ENCODE results near the gene ZNF91. TPM values are rescaled to one million over a fixed set of nuclear protein-coding genes. Genes with fewer than 3 reads are reported as not detected.
"Not testable (repeated sequence)": the region's sequence is repeated elsewhere in the genome, so short reads cannot be mapped to it uniquely, and the experiment has no call there.

Gene ZNF91
- total RNA-seq, 1 donor from 2014 or later = 38.5 TPM

DNA sequence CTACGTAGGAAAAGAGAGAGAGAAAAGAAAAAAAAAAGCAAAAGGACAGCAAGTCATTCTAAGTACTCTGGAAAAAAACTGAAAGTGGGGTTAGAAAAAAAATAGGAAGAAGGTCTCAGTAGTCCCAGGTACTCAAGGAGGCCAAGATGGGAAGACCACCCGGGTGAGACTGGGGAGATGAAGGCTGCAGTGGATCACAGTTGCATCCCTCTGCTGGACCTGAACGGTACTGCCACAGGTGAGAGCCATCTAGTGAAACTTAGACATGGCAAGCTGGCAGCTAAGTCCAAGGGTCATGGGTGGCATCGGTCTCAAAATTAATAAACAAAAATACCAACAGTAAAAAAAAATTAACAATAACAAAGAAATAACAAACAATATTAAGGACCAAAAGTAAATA lies 41.0 kb upstream of the ZNF91 start:
- DNase-seq (ENCODE audit: low read depth) = no peak
- H3K4me3 ChIP-seq (ENCODE audit: low read depth, low read length) = no peak overlapping the region
- H3K27me3 ChIP-seq (ENCODE audit: control insufficient read depth, insufficient read depth, low read length) = no peaks in the 10 kb centered on the region
- TF ChIP-seq, protein P1, sequence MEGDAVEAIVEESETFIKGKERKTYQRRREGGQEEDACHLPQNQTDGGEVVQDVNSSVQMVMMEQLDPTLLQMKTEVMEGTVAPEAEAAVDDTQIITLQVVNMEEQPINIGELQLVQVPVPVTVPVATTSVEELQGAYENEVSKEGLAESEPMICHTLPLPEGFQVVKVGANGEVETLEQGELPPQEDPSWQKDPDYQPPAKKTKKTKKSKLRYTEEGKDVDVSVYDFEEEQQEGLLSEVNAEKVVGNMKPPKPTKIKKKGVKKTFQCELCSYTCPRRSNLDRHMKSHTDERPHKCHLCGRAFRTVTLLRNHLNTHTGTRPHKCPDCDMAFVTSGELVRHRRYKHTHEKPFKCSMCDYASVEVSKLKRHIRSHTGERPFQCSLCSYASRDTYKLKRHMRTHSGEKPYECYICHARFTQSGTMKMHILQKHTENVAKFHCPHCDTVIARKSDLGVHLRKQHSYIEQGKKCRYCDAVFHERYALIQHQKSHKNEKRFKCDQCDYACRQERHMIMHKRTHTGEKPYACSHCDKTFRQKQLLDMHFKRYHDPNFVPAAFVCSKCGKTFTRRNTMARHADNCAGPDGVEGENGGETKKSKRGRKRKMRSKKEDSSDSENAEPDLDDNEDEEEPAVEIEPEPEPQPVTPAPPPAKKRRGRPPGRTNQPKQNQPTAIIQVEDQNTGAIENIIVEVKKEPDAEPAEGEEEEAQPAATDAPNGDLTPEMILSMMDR (IDR thresholded peaks at IDR 0.05; ENCODE audit: insufficient read depth, low read length, poor library complexity, severe bottlenecking) = peak; percentile 2
- H3K36me3 ChIP-seq (ENCODE audit: control insufficient read depth, insufficient read depth, low read length) = no peaks in the 10 kb centered on the region

DNA sequence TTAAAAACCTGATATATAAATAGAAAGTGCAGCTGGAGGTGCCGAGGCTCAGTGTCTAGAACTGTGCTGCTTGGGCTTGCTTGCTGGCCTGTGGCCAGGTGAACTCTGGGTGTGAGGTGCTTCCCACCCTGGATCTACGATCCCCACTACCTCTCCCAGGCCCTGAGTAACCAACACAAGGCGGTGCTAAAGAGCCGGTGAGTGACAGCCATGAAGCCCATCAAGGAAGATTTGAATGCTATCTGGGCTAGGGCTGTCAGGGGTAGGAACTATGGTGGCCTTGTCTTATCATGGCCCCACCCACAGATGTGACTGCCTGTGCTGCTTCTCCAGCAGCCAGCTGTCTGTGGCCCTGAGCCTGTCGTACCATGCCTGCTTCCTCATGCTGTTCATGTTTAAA lies 25.6 kb upstream of the ZNF91 start:
- TF ChIP-seq, protein P1 (IDR thresholded peaks at IDR 0.05; ENCODE audit: insufficient read depth, low read length, poor library complexity, severe bottlenecking) = no peak
- no peak for DNase-seq (ENCODE audit: low read depth)
- no peaks in the 10 kb centered on the region for H3K36me3 ChIP-seq (ENCODE audit: control insufficient read depth, insufficient read depth, low read length)
- no peak overlapping the region for H3K4me3 ChIP-seq (ENCODE audit: low read depth, low read length)
- no peaks in the 10 kb centered on the region for H3K27me3 ChIP-seq (ENCODE audit: control insufficient read depth, insufficient read depth, low read length)

DNA sequence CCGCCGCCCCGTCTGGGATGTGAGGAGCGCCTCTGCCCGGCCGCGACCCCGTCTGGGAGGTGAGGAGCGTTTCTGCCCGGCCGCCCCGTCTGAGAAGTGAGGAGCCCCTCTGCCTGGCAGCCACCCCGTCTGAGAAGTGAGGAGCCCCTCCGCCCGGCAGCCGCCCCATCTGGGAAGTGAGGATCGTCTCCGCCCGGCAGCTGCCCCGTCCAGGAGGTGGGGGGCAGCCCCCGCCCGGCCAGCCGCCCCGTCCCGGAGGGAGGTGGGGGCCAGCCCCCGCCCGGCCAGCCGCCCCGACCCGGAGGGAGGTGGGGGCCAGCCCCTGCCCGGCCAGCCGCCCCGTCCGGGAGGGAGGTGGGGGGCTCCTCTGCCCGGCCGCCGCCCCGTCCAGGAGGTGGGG lies 24.0 kb upstream of the ZNF91 start:
- H3K27me3 ChIP-seq (ENCODE audit: control insufficient read depth, insufficient read depth, low read length); H3K4me3 ChIP-seq (ENCODE audit: low read depth, low read length); H3K36me3 ChIP-seq (ENCODE audit: control insufficient read depth, insufficient read depth, low read length); DNase-seq (ENCODE audit: low read depth): not testable (repeated sequence)

DNA sequence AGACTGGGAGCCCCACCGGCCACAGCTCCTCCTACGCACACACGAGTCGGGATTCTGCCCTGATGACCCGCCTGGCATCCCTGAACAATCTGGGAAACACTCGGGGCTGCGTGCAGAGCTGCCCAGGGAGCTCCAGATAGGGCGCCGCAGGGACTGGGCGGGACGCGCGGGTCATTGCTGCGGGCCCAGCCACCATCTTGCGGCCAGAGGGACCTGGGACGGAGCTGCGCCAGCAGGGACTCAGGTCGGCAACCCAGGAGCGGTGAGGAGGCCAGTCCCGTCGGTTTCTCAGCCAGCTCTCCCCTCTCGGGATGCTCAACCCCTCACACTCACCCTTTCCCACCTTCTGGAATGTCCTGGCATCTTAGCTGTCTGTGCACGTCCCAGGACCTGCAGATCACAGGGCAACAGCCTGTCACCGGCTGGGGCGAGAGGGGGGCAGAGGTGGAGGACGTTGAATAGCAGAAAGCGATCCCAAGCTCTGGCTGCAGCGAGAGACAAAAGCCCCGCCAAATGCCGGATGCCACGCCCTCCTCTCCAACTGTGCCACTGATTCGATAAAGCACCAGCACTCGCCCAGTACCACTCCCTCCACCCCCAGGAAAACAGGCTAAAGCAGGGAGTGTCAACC lies 20.4 kb upstream of the ZNF91 start:
- no peaks in the 10 kb centered on the region for H3K36me3 ChIP-seq (ENCODE audit: control insufficient read depth, insufficient read depth, low read length)
- no peak for DNase-seq (ENCODE audit: low read depth)
- TF ChIP-seq, protein P1 (IDR thresholded peaks at IDR 0.05; ENCODE audit: insufficient read depth, low read length, poor library complexity, severe bottlenecking) = no peak
- peak overlapping the region; percentile 50 for H3K4me3 ChIP-seq (ENCODE audit: low read depth, low read length)
- H3K27me3 ChIP-seq (ENCODE audit: control insufficient read depth, insufficient read depth, low read length) = peaks cover 3% of the 10 kb centered on the region

DNA sequence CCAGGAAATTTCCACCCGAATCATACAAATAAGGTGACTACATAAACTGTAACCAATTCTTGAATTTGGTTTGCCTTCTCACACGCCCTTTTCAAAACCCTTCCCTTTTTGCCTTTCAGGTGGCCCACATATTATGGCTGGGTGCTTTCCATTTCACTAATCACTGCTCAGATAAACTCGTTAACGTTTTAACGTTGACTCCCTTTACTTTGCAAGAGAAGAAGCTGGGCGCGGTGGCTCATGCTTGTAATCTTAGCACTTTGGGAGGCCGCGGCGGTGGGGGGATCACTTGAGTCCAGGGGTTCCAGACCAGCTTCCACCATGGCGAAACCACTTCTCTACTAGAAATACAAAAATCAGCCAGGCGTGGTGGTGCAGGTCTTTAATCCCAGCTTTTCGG lies 19.8 kb upstream of the ZNF91 start:
- peak overlapping the region; percentile 50 for H3K4me3 ChIP-seq (ENCODE audit: low read depth, low read length)
- peaks cover 3% of the 10 kb centered on the region for H3K27me3 ChIP-seq (ENCODE audit: control insufficient read depth, insufficient read depth, low read length)
- DNase-seq (ENCODE audit: low read depth) = no peak
- TF ChIP-seq, protein P1 (IDR thresholded peaks at IDR 0.05; ENCODE audit: insufficient read depth, low read length, poor library complexity, severe bottlenecking) = no peak
- H3K36me3 ChIP-seq (ENCODE audit: control insufficient read depth, insufficient read depth, low read length) = no peaks in the 10 kb centered on the region

DNA sequence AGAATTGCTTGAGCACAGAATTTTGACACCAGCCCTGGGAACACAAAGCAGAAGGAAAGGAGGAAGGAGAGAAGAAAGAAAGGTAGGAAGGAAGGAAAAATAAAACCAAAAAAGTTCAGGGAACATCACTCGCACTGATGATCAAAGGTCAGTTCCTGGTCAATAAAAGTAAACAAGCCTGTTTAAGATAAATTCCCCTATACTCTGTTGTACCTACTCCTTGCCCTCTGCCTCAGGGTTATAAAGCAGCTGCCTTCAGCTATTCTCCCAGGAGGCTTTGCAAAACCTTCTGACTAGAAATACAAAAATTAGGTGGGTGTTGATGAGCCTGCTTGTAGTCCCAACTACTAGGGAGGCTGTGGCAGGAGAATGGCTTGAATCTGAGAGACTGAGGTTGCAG lies 14.9 kb upstream of the ZNF91 start:
- TF ChIP-seq, protein P1 (IDR thresholded peaks at IDR 0.05; ENCODE audit: insufficient read depth, low read length, poor library complexity, severe bottlenecking) = no peak
- Histone ChIP-seq H3K27me3 (ENCODE audit: control insufficient read depth, insufficient read depth, low read length) (no peaks in the 10 kb centered on the region), H3K36me3 (ENCODE audit: control insufficient read depth, insufficient read depth, low read length) (no peaks in the 10 kb centered on the region), H3K4me3 (ENCODE audit: low read depth, low read length) (no peak overlapping the region)
- DNase-seq (ENCODE audit: low read depth) = no peak

All from kidney epithelial cell (primary cell).